ENCODE measurements around the gene C1QTNF6.

Gene C1QTNF6

GRCh38 chr22:37139762-37140161 lies 48.3 kb downstream of the C1QTNF6 start:
- no peak for DNase-seq

- no peak for DNase-seq
These were observed 49.0 kb downstream of the C1QTNF6 start for GRCh38 chr22:37138849-37139561.

GRCh38 chr22:37137903-37138665 lies 50.0 kb downstream of the C1QTNF6 start:
- DNase-seq, result no peak

- DNase-seq, result no peak
These were observed 50.9 kb downstream of the C1QTNF6 start for GRCh38 chr22:37137131-37137530.

GRCh38 chr22:37135023-37135422 lies 53.0 kb downstream of the C1QTNF6 start:
- no peak for DNase-seq

GRCh38 chr22:37133304-37134018 lies 54.6 kb downstream of the C1QTNF6 start:
- DNase-seq, result no peak

- DNase-seq, result no peak
These were observed 55.3 kb downstream of the C1QTNF6 start for GRCh38 chr22:37132773-37133172.
